ENCODE results near the gene ATP2A2.

The ATP2A2 gene

GRCh38 chr12:110280779-110281548, at the start of gene ATP2A2:
TSS of gene ATP2A2 (plus strand) at chr12:110281247. CDS start at chr12:110281790, 543 bp downstream.
- H3K4me1 ChIP-seq (ENCODE audit: control insufficient read depth, insufficient read depth, low read length) = peaks cover 35% of the 10 kb centered on the region
- no peaks in the 10 kb centered on the region for H3K9me3 ChIP-seq (ENCODE audit: control insufficient read depth, low read length)
- H3K27me3 ChIP-seq (replicated peaks; ENCODE audit: control insufficient read depth, insufficient read depth, low read length) = no peaks in the 10 kb centered on the region
- peak; percentile 97 for DNase-seq (ENCODE audit: low read depth)
- H3K4me3 ChIP-seq (ENCODE audit: low read length) = peak within 1 kb of the TSS; percentile 90
- peak within 1 kb of the TSS; percentile 98 for H3K9ac ChIP-seq (ENCODE audit: low read length)
- H3K36me3 ChIP-seq (ENCODE audit: control insufficient read depth, insufficient read depth, low read length, severe bottlenecking) = peaks cover 22% of the 10 kb centered on the region

GRCh38 chr12:110233212-110233903, 47.7 kb upstream of the ATP2A2 start:
- Histone ChIP-seq H3K4me3 (ENCODE audit: low read length) (no peak overlapping the region), H3K27me3 (replicated peaks; ENCODE audit: control insufficient read depth, insufficient read depth, low read length) (no peaks in the 10 kb centered on the region), H3K9me3 (ENCODE audit: control insufficient read depth, low read length) (no peaks in the 10 kb centered on the region), H3K4me1 (ENCODE audit: control insufficient read depth, insufficient read depth, low read length) (peaks cover 17% of the 10 kb centered on the region), H3K9ac (ENCODE audit: low read length) (no peak overlapping the region), H3K36me3 (ENCODE audit: control insufficient read depth, insufficient read depth, low read length, severe bottlenecking) (no peaks in the 10 kb centered on the region)
- DNase-seq (ENCODE audit: low read depth) = no peak

DNA sequence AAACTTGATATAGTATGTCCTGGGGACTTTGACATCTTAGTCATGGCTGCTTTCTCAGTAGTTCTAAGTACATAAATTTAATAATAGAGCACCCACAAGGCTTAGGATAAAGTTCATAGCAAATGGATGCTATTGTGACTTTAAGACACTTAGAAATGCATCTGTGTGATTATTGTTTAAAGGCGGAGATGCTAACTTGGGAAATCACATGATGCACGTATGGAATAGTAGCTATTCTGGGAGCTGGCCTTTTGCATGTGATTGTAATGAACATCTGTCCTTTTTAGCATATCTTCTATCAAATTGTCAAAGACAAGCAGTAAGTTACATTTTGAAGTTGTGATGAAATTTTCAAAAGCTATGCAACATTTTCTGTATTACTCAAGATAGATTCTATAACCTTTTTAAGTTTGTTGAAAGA, 46.7 kb upstream of the ATP2A2 start:
- H3K27me3 ChIP-seq (replicated peaks; ENCODE audit: control insufficient read depth, insufficient read depth, low read length) = no peaks in the 10 kb centered on the region
- DNase-seq (ENCODE audit: low read depth) = peak; percentile 64
- H3K4me1 ChIP-seq (ENCODE audit: control insufficient read depth, insufficient read depth, low read length) = peaks cover 17% of the 10 kb centered on the region
- no peaks in the 10 kb centered on the region for H3K9me3 ChIP-seq (ENCODE audit: control insufficient read depth, low read length)
- peak overlapping the region; percentile 29 for H3K9ac ChIP-seq (ENCODE audit: low read length)
- H3K4me3 ChIP-seq (ENCODE audit: low read length) = peak overlapping the region; percentile 58
- H3K36me3 ChIP-seq (ENCODE audit: control insufficient read depth, insufficient read depth, low read length, severe bottlenecking) = no peaks in the 10 kb centered on the region

- H3K9ac ChIP-seq (ENCODE audit: low read length) = peak overlapping the region; percentile 29
- H3K36me3 ChIP-seq (ENCODE audit: control insufficient read depth, insufficient read depth, low read length, severe bottlenecking) = no peaks in the 10 kb centered on the region
- peak overlapping the region; percentile 58 for H3K4me3 ChIP-seq (ENCODE audit: low read length)
- no peaks in the 10 kb centered on the region for H3K27me3 ChIP-seq (replicated peaks; ENCODE audit: control insufficient read depth, insufficient read depth, low read length)
- H3K9me3 ChIP-seq (ENCODE audit: control insufficient read depth, low read length) = no peaks in the 10 kb centered on the region
- peaks cover 17% of the 10 kb centered on the region for H3K4me1 ChIP-seq (ENCODE audit: control insufficient read depth, insufficient read depth, low read length)
- DNase-seq (ENCODE audit: low read depth) = peak; percentile 68
Measured at GRCh38 chr12:110234755-110235154, 46.3 kb upstream of the ATP2A2 start.

GRCh38 chr12:110235383-110235782, 45.7 kb upstream of the ATP2A2 start:
- Histone ChIP-seq H3K36me3 (ENCODE audit: control insufficient read depth, insufficient read depth, low read length, severe bottlenecking) (no peaks in the 10 kb centered on the region), H3K4me1 (ENCODE audit: control insufficient read depth, insufficient read depth, low read length) (peaks cover 17% of the 10 kb centered on the region), H3K4me3 (ENCODE audit: low read length) (no peak overlapping the region), H3K27me3 (replicated peaks; ENCODE audit: control insufficient read depth, insufficient read depth, low read length) (no peaks in the 10 kb centered on the region), H3K9ac (ENCODE audit: low read length) (peak overlapping the region; percentile 29), H3K9me3 (ENCODE audit: control insufficient read depth, low read length) (no peaks in the 10 kb centered on the region)
- DNase-seq (ENCODE audit: low read depth) = no peak

GRCh38 chr12:110243227-110243626, 37.8 kb upstream of the ATP2A2 start:
- Histone ChIP-seq H3K4me3 (ENCODE audit: low read length) (no peak overlapping the region), H3K36me3 (ENCODE audit: control insufficient read depth, insufficient read depth, low read length, severe bottlenecking) (no peaks in the 10 kb centered on the region), H3K4me1 (ENCODE audit: control insufficient read depth, insufficient read depth, low read length) (peaks cover 7% of the 10 kb centered on the region), H3K9ac (ENCODE audit: low read length) (no peak overlapping the region), H3K9me3 (ENCODE audit: control insufficient read depth, low read length) (no peaks in the 10 kb centered on the region), H3K27me3 (replicated peaks; ENCODE audit: control insufficient read depth, insufficient read depth, low read length) (no peaks in the 10 kb centered on the region)
- no peak for DNase-seq (ENCODE audit: low read depth)

- DNase-seq (ENCODE audit: low read depth) = no peak
- Histone ChIP-seq H3K27me3 (replicated peaks; ENCODE audit: control insufficient read depth, insufficient read depth, low read length) (no peaks in the 10 kb centered on the region), H3K4me3 (ENCODE audit: low read length) (no peak overlapping the region), H3K36me3 (ENCODE audit: control insufficient read depth, insufficient read depth, low read length, severe bottlenecking) (no peaks in the 10 kb centered on the region), H3K4me1 (ENCODE audit: control insufficient read depth, insufficient read depth, low read length) (peaks cover 8% of the 10 kb centered on the region), H3K9ac (ENCODE audit: low read length) (no peak overlapping the region), H3K9me3 (ENCODE audit: control insufficient read depth, low read length) (no peaks in the 10 kb centered on the region)
Measured at GRCh38 chr12:110244372-110244771, 36.7 kb upstream of the ATP2A2 start.

- no peak for DNase-seq (ENCODE audit: low read depth)
- H3K9me3 ChIP-seq (ENCODE audit: control insufficient read depth, low read length) = no peaks in the 10 kb centered on the region
- H3K4me3 ChIP-seq (ENCODE audit: low read length) = no peak overlapping the region
- no peaks in the 10 kb centered on the region for H3K27me3 ChIP-seq (replicated peaks; ENCODE audit: control insufficient read depth, insufficient read depth, low read length)
- H3K9ac ChIP-seq (ENCODE audit: low read length) = no peak overlapping the region
- peaks cover 12% of the 10 kb centered on the region for H3K4me1 ChIP-seq (ENCODE audit: control insufficient read depth, insufficient read depth, low read length)
- no peaks in the 10 kb centered on the region for H3K36me3 ChIP-seq (ENCODE audit: control insufficient read depth, insufficient read depth, low read length, severe bottlenecking)
Measured at GRCh38 chr12:110244829-110245228, 36.2 kb upstream of the ATP2A2 start.

GRCh38 chr12:110245369-110245772, 35.7 kb upstream of the ATP2A2 start:
- Histone ChIP-seq H3K9ac (ENCODE audit: low read length) (no peak overlapping the region), H3K4me1 (ENCODE audit: control insufficient read depth, insufficient read depth, low read length) (peaks cover 18% of the 10 kb centered on the region), H3K4me3 (ENCODE audit: low read length) (no peak overlapping the region), H3K27me3 (replicated peaks; ENCODE audit: control insufficient read depth, insufficient read depth, low read length) (no peaks in the 10 kb centered on the region), H3K36me3 (ENCODE audit: control insufficient read depth, insufficient read depth, low read length, severe bottlenecking) (no peaks in the 10 kb centered on the region), H3K9me3 (ENCODE audit: control insufficient read depth, low read length) (no peaks in the 10 kb centered on the region)
- DNase-seq (ENCODE audit: low read depth) = no peak

DNA sequence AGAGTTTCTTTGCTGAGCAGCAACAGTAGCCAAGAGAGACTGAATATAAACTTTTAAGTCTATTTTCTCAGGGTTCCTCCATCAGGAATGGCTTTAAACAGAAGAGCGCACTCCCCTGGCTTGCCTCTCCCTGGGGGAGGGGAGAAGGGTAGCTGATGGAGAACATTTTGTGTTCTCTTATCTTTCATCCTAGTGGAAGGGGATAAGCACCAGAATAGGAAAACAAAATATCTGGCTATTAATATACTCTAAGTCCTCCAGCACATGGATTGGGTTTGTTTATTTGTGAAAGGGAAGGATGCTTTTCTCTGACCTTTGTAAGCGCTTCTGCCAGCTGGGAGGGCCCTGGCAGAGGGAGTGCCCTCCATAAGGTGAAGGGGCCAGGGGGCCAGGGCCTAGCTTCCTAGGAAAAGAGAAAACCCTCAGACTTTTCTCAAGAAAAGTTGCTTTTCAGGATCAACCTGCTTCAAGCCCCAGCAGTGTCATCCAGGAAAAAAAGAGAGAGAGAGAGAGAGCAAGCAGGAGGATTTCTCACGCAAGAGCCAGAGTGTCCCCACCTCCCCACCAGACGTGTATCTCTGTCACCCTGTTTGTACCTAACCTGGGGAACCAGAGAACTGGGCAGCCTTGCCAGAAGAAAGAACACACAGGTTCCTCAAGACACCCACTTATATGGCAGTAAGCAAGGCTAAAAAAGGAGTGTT, 34.3 kb upstream of the ATP2A2 start:
- DNase-seq (ENCODE audit: low read depth) = no peak
- Histone ChIP-seq H3K4me1 (ENCODE audit: control insufficient read depth, insufficient read depth, low read length) (peaks cover 19% of the 10 kb centered on the region), H3K9me3 (ENCODE audit: control insufficient read depth, low read length) (no peaks in the 10 kb centered on the region), H3K4me3 (ENCODE audit: low read length) (no peak overlapping the region), H3K27me3 (replicated peaks; ENCODE audit: control insufficient read depth, insufficient read depth, low read length) (no peaks in the 10 kb centered on the region), H3K36me3 (ENCODE audit: control insufficient read depth, insufficient read depth, low read length, severe bottlenecking) (no peaks in the 10 kb centered on the region), H3K9ac (ENCODE audit: low read length) (no peak overlapping the region)

Data from adipocyte (in vitro differentiated cells).